ENCODE measurements around the gene SIRT6.

DNA sequence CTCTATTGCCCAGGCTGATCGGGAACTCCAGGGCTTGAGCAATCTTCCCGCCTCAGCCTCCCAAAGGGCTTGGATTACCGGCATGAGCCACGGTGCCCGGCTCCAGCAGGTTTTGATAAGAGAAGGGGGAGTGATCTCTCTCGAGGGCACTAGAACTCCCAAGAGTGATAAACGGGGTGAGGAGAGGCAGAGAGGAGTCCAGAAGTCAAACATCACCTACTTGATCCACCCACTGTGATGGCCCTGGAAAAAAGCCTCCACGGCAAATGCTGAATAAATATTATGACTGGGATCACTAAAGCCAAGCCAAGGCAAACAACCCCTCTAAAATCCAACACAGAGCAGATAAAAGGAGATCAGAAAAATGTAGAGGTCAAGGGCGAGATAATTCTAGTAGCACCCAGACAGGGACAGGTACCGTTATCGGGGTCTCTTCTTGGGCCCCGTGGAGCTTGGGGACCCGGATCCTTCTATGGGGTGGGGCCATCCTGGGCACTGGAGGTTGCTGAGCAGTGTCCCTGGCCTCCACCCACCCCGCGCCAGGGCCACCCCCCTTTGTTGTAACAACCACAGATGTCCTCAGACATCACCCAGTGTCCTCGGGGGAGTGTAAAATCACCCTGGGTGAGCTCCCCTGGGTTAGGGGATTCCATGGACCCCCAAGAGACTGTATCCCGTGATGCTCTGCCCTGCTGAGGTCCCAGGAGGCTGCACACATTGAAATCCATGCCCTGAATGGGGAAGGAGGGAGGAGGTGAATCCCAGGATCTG is 32.7 kb downstream of the SIRT6 start:
- TF ChIP-seq, protein P1, sequence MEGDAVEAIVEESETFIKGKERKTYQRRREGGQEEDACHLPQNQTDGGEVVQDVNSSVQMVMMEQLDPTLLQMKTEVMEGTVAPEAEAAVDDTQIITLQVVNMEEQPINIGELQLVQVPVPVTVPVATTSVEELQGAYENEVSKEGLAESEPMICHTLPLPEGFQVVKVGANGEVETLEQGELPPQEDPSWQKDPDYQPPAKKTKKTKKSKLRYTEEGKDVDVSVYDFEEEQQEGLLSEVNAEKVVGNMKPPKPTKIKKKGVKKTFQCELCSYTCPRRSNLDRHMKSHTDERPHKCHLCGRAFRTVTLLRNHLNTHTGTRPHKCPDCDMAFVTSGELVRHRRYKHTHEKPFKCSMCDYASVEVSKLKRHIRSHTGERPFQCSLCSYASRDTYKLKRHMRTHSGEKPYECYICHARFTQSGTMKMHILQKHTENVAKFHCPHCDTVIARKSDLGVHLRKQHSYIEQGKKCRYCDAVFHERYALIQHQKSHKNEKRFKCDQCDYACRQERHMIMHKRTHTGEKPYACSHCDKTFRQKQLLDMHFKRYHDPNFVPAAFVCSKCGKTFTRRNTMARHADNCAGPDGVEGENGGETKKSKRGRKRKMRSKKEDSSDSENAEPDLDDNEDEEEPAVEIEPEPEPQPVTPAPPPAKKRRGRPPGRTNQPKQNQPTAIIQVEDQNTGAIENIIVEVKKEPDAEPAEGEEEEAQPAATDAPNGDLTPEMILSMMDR (tag by site-specific recombination; IDR thresholded peaks at IDR 0.05), result no peak
- TF ChIP-seq, protein P2, sequence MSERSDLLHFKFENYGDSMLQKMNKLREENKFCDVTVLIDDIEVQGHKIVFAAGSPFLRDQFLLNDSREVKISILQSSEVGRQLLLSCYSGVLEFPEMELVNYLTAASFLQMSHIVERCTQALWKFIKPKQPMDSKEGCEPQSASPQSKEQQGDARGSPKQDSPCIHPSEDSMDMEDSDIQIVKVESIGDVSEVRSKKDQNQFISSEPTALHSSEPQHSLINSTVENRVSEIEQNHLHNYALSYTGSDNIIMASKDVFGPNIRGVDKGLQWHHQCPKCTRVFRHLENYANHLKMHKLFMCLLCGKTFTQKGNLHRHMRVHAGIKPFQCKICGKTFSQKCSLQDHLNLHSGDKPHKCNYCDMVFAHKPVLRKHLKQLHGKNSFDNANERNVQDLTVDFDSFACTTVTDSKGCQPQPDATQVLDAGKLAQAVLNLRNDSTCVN (tag by site-specific recombination; optimal IDR thresholded peaks at IDR 0.05), result no peak
- TF ChIP-seq YY1 (tag by site-specific recombination; IDR thresholded peaks at IDR 0.05) (no peak), ZNF311 (tag by site-specific recombination; IDR thresholded peaks at IDR 0.05; ENCODE audit: borderline replicate concordance) (no peak), MZF1 (tag by site-specific recombination; IDR thresholded peaks at IDR 0.05; ENCODE audit: borderline replicate concordance) (no peak), ZNF777 (tag by site-specific recombination; IDR thresholded peaks at IDR 0.05; ENCODE audit: borderline replicate concordance) (no peak), HOXA7 (CRISPR knock-in tag; IDR thresholded peaks at IDR 0.05; ENCODE audit: borderline replicate concordance) (no peak), ZNF514 (tag by site-specific recombination; IDR thresholded peaks at IDR 0.05) (no peak)
- TF ChIP-seq, protein P3, sequence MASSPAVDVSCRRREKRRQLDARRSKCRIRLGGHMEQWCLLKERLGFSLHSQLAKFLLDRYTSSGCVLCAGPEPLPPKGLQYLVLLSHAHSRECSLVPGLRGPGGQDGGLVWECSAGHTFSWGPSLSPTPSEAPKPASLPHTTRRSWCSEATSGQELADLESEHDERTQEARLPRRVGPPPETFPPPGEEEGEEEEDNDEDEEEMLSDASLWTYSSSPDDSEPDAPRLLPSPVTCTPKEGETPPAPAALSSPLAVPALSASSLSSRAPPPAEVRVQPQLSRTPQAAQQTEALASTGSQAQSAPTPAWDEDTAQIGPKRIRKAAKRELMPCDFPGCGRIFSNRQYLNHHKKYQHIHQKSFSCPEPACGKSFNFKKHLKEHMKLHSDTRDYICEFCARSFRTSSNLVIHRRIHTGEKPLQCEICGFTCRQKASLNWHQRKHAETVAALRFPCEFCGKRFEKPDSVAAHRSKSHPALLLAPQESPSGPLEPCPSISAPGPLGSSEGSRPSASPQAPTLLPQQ (tag by site-specific recombination; IDR thresholded peaks at IDR 0.05), result no peak
- TF ChIP-seq, protein P4, sequence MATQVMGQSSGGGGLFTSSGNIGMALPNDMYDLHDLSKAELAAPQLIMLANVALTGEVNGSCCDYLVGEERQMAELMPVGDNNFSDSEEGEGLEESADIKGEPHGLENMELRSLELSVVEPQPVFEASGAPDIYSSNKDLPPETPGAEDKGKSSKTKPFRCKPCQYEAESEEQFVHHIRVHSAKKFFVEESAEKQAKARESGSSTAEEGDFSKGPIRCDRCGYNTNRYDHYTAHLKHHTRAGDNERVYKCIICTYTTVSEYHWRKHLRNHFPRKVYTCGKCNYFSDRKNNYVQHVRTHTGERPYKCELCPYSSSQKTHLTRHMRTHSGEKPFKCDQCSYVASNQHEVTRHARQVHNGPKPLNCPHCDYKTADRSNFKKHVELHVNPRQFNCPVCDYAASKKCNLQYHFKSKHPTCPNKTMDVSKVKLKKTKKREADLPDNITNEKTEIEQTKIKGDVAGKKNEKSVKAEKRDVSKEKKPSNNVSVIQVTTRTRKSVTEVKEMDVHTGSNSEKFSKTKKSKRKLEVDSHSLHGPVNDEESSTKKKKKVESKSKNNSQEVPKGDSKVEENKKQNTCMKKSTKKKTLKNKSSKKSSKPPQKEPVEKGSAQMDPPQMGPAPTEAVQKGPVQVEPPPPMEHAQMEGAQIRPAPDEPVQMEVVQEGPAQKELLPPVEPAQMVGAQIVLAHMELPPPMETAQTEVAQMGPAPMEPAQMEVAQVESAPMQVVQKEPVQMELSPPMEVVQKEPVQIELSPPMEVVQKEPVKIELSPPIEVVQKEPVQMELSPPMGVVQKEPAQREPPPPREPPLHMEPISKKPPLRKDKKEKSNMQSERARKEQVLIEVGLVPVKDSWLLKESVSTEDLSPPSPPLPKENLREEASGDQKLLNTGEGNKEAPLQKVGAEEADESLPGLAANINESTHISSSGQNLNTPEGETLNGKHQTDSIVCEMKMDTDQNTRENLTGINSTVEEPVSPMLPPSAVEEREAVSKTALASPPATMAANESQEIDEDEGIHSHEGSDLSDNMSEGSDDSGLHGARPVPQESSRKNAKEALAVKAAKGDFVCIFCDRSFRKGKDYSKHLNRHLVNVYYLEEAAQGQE (tag by site-specific recombination; IDR thresholded peaks at IDR 0.05), result no peak

Measured in HEK293 (cell line).